Measurements from ENCODE around the gene PLA2G4A. TPM values are rescaled to one million over a fixed set of nuclear protein-coding genes. Genes with fewer than 3 reads are reported as not detected.
A peak's percentile ranks its signal among the peaks of the same experiment; 100 is the strongest.

Gene PLA2G4A
- total RNA-seq, 2 donors from 2014 or later, result 5.8 to 8.2 TPM

GRCh38 chr1:186980400-186980799, 151.7 kb downstream of the PLA2G4A start:
- Histone ChIP-seq H3K4me3 (no peak overlapping the region), H3K27ac (no peak overlapping the region), H3K9me3 (no peaks in the 10 kb centered on the region), H3K27me3 (no peaks in the 10 kb centered on the region), H3K4me1 (no peaks in the 10 kb centered on the region), H3K36me3 (no peaks in the 10 kb centered on the region)
- no peak for DNase-seq (ENCODE audit: low spot score)
- no peak for TF ChIP-seq CTCF (IDR thresholded peaks at IDR 0.05)

- no peak overlapping the region for H3K4me3 ChIP-seq
- no peaks in the 10 kb centered on the region for H3K4me1 ChIP-seq
- H3K9me3 ChIP-seq, result no peaks in the 10 kb centered on the region
- TF ChIP-seq CTCF (IDR thresholded peaks at IDR 0.05), result no peak
- no peaks in the 10 kb centered on the region for H3K36me3 ChIP-seq
- no peak overlapping the region for H3K27ac ChIP-seq
- H3K27me3 ChIP-seq, result no peaks in the 10 kb centered on the region
- DNase-seq (ENCODE audit: low spot score), result no peak
Observed at GRCh38 chr1:186982116-186982515, 153.4 kb downstream of the PLA2G4A start.

DNA sequence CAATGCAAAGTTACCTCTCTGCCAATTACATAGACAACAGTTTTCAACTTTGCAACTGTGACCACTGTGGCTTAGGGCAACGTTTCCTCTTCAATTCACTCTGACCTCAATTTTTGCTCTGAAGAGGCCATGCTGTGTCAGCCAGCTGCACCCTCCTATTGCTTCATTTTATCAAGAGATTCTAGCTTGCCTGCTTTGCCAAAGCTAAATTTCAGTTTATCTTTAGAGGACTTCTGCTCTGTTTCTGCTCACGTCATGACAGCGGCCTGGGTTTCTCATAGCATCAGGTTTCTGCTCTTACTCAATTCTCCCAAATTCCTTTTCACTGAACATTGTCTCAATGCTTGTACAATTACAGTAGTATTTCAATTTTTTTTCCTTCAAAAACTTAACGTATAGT, 154.6 kb downstream of the PLA2G4A start:
- Histone ChIP-seq H3K9me3 (no peaks in the 10 kb centered on the region), H3K27ac (no peak overlapping the region), H3K36me3 (no peaks in the 10 kb centered on the region), H3K4me1 (no peaks in the 10 kb centered on the region), H3K4me3 (no peak overlapping the region), H3K27me3 (no peaks in the 10 kb centered on the region)
- DNase-seq (ENCODE audit: low spot score), result peak; percentile 70
- TF ChIP-seq CTCF (IDR thresholded peaks at IDR 0.05), result no peak

GRCh38 chr1:186984959-186985358, 156.2 kb downstream of the PLA2G4A start:
- no peaks in the 10 kb centered on the region for H3K9me3 ChIP-seq
- H3K4me3 ChIP-seq, result no peak overlapping the region
- H3K36me3 ChIP-seq, result no peaks in the 10 kb centered on the region
- DNase-seq (ENCODE audit: low spot score), result no peak
- no peaks in the 10 kb centered on the region for H3K27me3 ChIP-seq
- H3K27ac ChIP-seq, result no peak overlapping the region
- H3K4me1 ChIP-seq, result no peaks in the 10 kb centered on the region
- no peak for TF ChIP-seq CTCF (IDR thresholded peaks at IDR 0.05)

GRCh38 chr1:186985889-186986491, 157.2 kb downstream of the PLA2G4A start:
- Histone ChIP-seq H3K27ac (no peak overlapping the region), H3K9me3 (no peaks in the 10 kb centered on the region), H3K27me3 (no peaks in the 10 kb centered on the region), H3K4me1 (no peaks in the 10 kb centered on the region), H3K4me3 (no peak overlapping the region), H3K36me3 (no peaks in the 10 kb centered on the region)
- no peak for DNase-seq (ENCODE audit: low spot score)
- TF ChIP-seq CTCF (IDR thresholded peaks at IDR 0.05), result peak; percentile 29 to 75

DNA sequence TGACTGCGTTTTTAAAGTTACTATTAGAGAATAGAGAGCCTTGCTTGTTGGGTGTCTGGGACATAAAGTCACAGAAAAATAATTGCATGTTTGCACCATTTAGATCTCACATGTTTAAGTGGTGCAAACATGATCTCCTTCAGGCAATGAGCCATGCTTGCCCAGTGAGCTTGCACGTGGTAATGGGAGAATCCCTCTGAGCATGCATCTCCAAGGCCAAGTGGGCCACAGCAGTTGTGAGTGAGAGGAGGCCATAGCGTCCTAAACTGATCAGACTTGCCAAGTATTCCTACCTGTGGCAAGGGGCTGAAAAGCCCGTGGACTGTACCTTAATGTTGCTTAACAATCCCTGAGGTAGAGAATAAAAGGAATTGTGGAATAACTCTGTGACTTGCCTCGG, 158.3 kb downstream of the PLA2G4A start:
- Histone ChIP-seq H3K9me3 (no peaks in the 10 kb centered on the region), H3K4me3 (no peak overlapping the region), H3K27ac (no peak overlapping the region), H3K4me1 (no peaks in the 10 kb centered on the region), H3K27me3 (no peaks in the 10 kb centered on the region), H3K36me3 (no peaks in the 10 kb centered on the region)
- TF ChIP-seq CTCF (IDR thresholded peaks at IDR 0.05), result no peak
- no peak for DNase-seq (ENCODE audit: low spot score)
